Suppressor macrophage treated with lipopolysaccharide for 1 hour (primary cell): ENCODE data around the gene TMBIM1.

Source experiments
- DNase-seq, 3 donors: peaks; one replicate each; pipeline ENCODE4 v3.0.0-alpha.2; 2020 to 2022

The TMBIM1 gene

DNA sequence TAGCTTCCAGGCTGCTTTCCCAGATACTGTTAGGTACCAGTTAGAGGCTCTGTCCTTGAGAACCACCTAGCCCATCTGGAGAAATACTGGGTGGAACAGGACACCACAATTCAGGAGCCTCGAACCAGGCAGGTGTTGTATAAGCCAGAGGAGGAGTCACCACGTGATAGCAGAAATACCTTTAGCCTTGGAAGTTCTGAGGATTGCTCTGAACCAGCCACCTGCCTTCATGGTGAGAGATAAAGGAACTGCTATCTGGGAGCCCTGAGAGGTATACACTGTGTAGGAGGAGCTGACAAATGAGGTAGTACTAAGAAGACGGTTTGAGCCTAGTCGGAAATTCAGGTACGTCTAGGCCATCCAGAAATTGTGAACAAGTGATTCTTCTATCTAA, 39.1 kb downstream of the TMBIM1 start:
- no peak for DNase-seq

DNA sequence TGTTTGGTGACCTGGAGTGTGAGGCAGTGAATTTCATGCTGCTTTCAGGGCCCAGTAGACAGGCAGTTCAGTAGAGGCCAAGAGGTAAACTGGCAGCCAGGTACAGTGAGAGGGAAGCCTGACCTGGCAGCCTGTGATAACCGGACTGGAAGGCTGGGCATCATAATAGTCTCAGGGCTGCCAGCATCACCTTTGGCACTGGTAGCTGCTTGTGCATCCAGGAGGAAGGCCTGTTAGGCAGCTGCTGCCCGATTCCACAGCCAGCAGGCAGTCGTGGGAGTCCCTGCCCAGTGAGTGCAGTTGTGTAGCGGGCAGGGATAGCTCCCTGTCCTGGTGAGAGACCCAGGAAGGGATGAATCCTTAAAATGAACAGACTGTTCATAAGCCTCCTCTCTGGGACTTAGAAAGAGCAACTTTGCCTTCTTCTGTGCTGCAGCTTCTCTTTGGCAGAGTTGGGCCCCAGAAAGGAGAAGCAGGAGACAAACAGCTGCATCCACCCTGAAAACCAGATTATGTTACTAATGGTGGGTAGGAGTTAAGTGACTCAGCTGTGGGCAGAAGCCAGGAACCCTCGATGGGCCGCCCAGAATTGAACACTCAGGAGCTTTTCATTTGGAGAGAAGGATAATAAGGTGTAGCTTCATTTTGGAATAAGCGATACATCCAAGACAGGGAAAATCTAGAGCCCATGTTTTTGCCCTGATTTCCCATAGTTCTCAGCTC, 39.6 kb downstream of the TMBIM1 start:
- DNase-seq: peak; percentile 75 to 85 (median 84)

DNA sequence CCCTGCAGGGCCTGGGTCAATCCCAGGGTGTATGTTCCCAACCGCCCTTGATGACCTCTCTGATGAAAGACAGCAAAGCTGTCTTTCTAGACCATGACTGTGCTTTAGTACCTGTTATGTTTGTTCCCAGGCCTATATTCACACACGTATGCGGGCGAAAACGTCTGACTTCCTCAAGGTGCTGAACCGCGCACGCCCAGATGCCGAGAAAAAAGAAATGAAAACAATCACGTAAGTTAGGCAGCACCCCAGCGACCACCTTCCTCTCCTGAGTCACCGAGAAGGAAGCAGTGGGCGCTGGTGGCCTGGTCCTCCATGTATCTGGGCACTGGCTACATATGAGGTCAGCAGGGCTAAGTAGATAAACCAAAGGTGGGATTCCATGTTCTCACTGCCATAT, 42.6 kb downstream of the TMBIM1 start:
- peak in 1 of 3 donors; percentile 18 for DNase-seq

DNA sequence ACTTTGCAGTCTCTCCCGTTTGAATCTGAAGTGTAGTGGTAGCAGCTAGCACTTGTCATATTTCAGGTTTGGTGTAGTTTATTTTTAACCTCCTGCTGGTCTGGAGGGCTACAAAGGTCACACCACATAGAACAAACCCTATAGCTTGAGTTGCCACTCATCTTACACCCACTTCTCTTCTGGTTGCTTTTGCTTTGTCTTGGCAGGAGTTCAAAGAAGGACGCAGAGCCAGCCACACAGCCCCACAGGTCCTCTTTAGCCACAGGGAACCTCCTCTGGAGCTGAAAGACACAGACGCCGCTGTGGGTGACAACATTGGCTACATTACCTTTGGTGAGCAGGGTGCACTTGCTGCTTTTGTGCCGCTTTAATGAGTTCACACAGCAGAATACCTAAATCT, 47.1 kb downstream of the TMBIM1 start:
- DNase-seq: no peak

DNA sequence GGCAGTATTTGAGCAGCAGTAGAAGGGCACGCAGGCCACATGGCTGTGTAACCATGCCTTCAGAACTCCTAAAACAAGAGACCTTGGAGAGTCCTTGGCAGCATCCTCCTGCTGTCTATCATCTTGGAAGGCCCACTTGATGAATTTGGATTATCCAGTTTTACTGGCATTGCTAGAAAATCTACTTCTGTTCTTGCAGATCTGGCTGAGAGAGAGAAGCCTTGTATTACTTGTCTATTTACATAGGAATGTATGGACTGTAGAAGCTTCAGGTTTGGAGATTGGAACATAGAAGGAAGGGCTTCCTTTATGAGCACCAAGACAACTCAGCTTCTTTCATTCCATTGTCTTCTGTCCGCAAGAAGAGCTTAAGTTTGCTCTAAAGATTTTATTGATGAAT, 47.6 kb downstream of the TMBIM1 start:
- DNase-seq: no peak

DNA sequence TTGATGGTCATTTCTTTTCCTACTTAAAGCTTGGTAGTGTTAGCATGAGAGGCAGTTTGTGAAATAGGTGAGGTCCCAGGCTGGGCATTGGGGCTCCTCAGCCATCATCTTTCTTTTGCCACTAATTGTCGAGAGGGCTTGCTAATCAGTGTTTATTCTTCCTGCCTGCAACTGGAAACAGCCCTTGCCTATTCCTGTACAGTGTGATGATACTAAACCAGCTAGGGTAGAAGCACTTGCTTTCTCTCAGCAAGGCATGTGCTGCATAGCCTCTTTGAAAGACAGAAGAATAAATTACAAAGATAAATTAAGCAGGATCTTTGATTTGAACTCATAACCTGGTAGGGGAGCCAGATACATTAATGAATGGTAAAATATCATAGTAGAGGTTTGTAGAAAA, 48.1 kb downstream of the TMBIM1 start:
- DNase-seq: no peak

DNA sequence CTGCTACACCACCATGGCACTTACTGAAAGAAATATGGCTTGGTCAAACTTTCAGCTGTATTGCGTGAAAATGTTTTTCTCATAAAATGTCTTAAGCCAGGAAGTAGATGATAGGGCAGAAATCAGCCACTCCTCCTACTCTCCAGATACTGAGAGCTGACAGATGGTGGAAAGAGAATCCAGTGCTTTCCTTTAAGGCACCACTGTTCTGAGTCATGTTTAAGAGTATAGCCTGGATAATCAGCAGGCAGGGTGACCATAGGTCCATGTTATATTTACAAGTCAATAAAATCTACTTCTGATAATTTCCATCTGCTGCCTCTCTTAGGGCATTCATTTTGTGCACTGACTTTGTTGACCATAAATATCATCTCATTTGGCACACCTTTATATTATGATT, 53.4 kb downstream of the TMBIM1 start:
- DNase-seq: no peak

DNA sequence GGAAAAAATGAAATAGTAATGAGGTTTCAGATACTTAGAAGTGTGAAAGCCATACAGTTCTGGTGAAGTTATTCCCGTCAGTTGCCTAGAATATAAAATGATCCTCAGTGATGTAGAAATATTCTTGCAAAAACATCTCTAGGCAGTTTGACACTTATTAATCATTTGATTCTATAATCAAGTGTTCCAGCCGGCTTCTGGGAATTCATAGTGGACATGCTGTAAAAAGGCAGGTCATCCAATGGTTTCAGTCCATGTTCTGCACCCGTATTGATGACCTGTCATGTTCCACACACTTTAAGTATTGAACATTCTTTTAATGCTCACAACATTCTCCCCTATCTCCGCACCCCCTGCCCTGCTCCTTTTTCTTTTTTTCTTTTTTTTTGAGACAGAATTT, 55.5 kb downstream of the TMBIM1 start:
- DNase-seq: no peak

DNA sequence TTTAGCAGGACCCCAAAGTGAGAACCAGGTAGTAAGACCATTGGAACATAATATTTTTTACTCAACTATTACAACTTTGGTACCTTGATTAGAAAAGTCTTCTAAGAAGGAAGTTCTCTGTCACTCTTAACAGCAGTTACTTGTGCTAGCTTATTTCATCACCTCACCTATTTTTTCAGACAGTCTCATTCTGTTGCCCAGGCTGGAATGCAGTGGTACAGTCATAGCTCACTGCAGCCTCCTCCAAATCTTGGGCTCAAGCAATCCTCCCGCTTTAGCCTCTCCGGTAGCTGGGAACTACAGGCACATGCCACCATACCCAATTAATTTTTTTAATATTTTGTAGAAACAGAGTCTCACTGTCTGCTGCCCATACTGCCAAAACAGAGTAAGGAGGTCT, 57.3 kb downstream of the TMBIM1 start:
- no peak for DNase-seq

DNA sequence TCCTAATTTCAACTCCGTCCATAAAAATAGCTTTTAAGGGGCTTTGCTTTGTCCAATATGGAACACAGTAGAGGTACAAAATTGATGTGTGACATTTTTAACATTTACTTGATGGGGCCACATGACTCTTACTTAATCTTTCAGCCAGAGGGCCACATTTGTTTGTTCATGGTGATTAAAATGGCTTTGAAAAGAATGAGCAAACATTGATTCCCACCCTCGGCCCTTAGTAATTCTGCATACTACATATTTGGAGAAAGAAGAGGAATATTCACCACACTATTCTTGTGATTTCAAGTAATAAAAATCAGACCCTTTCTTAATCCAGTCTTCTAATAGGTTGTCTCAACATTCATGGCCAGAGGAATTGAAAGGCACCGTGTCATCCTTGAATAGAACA, 57.8 kb downstream of the TMBIM1 start:
- DNase-seq: no peak

DNA sequence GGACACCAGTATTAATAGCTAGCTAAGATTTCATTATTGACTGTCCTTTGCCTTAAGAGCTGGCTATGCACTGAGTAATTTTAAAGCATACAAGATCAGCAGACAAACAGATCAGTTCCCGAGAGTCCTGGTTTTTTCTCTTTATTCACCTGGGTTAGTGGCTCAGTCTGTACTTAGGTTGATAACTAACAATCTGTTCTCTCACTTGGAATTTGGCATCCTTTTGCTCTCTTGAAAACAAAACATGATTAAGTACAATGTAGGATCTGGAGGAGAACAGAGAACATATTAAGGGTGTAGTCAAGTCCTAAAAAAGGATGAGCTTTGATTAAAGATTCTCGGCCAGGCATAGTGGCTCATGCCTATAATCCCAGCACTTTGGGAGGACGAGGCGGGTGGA, 58.8 kb downstream of the TMBIM1 start:
- DNase-seq: no peak

DNA sequence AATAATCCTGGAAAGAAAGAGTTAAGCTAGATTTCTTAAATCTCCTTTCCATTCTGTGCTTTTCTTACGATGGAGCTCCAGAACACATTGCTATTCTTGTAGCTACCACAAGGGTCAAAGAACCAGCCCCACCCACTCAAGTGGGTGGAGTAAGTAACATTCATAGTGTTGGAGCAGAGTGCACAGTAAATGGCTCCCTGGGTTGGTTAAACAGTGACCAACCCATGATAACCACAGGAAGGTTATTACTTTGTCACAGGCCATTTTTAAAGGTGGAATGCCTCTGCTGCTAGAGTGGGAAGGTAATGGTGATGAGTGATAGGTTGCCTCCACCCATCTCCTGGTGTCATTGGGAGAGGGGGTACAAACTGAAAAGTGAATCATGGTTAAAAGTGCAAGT, 61.4 kb downstream of the TMBIM1 start:
- DNase-seq: peak; percentile 56 to 62 (median 59)

DNA sequence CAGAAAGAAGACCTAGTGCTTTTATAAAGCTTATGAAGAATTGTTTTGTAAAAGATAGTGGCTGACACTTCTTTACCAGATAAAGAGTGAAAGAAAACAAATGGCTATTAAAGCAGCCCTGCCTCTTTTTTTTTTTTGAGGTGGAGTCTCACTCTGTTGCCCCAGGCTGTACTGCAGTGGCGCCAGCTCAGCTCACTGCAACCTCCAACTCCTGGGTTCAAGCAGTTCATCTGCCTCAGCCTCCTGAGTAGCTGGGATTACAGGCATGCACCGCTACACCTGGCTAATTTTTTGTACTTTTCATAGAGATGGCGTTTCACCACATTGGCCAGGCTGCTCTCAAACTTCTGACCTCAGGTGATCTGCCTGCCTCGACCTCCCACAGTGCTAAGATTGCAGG, 62.5 kb downstream of the TMBIM1 start:
- no peak for DNase-seq

DNA sequence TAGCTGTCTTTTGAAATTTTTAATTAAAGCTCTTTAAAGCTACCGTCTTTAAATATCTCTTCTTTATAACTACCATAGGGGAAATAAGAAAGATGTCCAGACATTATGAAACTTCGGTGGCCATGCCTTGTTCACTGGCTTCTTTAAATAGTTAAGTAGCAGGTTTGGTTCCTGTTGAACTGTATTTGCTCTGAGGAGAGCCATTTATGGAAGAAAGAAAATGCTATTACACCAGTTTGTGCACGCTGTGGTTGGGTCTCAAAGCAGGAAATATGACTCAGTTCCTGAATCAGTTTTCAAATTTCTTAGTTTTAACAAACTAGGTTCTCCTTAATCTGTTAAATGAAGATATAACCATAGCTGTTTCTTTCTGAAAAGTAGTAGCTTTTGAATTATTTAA, 63.1 kb downstream of the TMBIM1 start:
- peak; percentile 68 to 88 (median 83) for DNase-seq

DNA sequence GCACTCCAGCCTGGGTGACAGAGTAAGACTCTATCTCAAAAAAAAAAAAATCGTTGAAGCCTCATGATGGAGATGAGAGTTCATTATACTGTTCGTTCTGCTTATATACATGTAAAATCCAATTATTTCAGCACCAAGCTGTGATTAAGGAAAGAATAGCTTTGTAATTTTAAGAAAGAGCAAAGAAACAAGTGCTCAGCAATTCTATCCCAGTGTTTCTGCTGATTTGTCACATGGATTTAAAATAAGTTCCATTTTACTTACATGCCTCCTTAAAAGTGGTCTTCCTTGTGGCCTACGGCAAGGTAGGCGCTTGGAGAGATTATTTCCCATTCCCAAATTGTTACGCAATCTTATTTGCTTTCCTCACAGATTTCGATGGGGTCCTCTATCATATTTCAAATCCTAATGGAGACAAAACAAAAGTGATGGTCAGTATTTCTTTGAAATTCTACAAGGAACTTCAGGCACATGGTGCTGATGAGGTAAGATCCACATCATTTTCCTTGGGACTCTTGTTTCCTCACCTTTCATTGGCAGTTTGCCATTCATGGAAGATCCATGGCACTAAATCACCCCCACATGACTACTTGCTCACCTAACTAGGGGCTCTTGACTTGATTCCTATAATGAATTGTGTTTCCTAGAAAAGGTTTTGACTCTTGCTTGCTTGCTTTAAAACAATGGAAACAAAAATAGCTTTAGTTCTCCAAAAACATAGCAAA, 63.8 kb downstream of the TMBIM1 start:
- DNase-seq: peak in 2 of 3 donors; percentile 33 to 56

DNA sequence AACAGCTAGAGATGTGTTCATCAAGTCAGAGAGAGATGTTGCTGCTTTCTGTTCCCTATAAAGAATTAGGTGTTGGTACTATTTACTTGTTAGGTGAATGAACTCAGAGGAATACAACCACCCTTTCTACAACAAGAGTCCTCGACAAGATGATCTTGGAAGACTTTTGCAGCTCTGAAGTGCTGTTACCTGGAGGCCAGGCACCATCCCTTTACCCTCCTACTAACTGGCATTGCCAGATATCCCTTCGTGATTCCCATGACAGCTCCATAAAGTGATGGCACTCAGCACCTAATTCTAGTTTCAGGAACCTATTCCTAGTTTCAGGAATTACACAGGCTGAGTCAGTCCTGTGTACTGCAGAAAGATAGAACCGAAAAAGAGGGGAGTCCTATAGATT, 65.4 kb downstream of the TMBIM1 start:
- no peak for DNase-seq
